ENCODE measurements around the gene CALY. TPM values are rescaled to one million over a fixed set of nuclear protein-coding genes. Genes with fewer than 3 reads are reported as not detected.

CALY gene
- total RNA-seq, 1 experiment from 2014 or later = not detected

GRCh38 chr10:133379152-133379800 is 42.6 kb upstream of the CALY start, which contains the start of gene PAOX:
Gene PAOX (plus strand): TSS chr10:133379262. CDS start chr10:133379317, 55 bp downstream.
- ChIA-PET POLR2A (ENCODE audit: low non-redundant PET) (no interaction called here), CTCF (no interaction called here)
- no TSS peak for BruUV-seq (replicated peaks)
- no peak for TF ChIP-seq EZH2 (IDR thresholded peaks at IDR 0.05; ENCODE audit: borderline replicate concordance, low read depth, low read length, poor library complexity, severe bottlenecking)
- no peak for TF ChIP-seq CTCF (conservative IDR thresholded peaks at IDR 0.05; ENCODE audit: low read depth, low read length)
- Histone ChIP-seq H3K27me3 (replicated peaks; ENCODE audit: insufficient read depth, low read depth, low read length, poor library complexity) (no peaks in the 10 kb centered on the region), H3K4me1 (ENCODE audit: insufficient read depth, low read length, poor library complexity, severe bottlenecking) (peaks cover 5% of the 10 kb centered on the region), H3K27ac (ENCODE audit: low read depth, low read length, poor library complexity, severe bottlenecking) (no peak within 1 kb of the TSS), H3K4me3 (ENCODE audit: low read depth, low read length, poor library complexity, severe bottlenecking) (peak within 1 kb of the TSS; percentile 64), H3K9me3 (ENCODE audit: low read depth, low read length, poor library complexity, severe bottlenecking) (no peaks in the 10 kb centered on the region), H3K36me3 (ENCODE audit: insufficient read depth, low read length, poor library complexity, severe bottlenecking) (no peaks in the 10 kb centered on the region)
- DNase-seq (ENCODE audit: low spot score) = no peak
- intact Hi-C loops (cut with micrococcal nuclease; ENCODE audit: unreplicated experiment) = no loop called here

GRCh38 chr10:133378251-133379096 is 41.8 kb upstream of the CALY start:
- TF ChIP-seq CTCF (conservative IDR thresholded peaks at IDR 0.05; ENCODE audit: low read depth, low read length) (no peak), EZH2 (IDR thresholded peaks at IDR 0.05; ENCODE audit: borderline replicate concordance, low read depth, low read length, poor library complexity, severe bottlenecking) (no peak)
- Histone ChIP-seq H3K27me3 (replicated peaks; ENCODE audit: insufficient read depth, low read depth, low read length, poor library complexity) (no peaks in the 10 kb centered on the region), H3K4me1 (ENCODE audit: insufficient read depth, low read length, poor library complexity, severe bottlenecking) (peaks cover 5% of the 10 kb centered on the region), H3K36me3 (ENCODE audit: insufficient read depth, low read length, poor library complexity, severe bottlenecking) (no peaks in the 10 kb centered on the region), H3K9me3 (ENCODE audit: low read depth, low read length, poor library complexity, severe bottlenecking) (no peaks in the 10 kb centered on the region), H3K4me3 (ENCODE audit: low read depth, low read length, poor library complexity, severe bottlenecking) (peak overlapping the region; percentile 64), H3K27ac (ENCODE audit: low read depth, low read length, poor library complexity, severe bottlenecking) (no peak overlapping the region)
- BruUV-seq (replicated peaks) = no TSS peak
- POLR2A ChIA-PET (ENCODE audit: low non-redundant PET) = no interaction called here
- intact Hi-C loops (cut with micrococcal nuclease; ENCODE audit: unreplicated experiment) = no loop called here
- CTCF ChIA-PET = no interaction called here
- peak; percentile 70 for DNase-seq (ENCODE audit: low spot score)

GRCh38 chr10:133377818-133378250 is 41.1 kb upstream of the CALY start:
- Histone ChIP-seq H3K4me3 (ENCODE audit: low read depth, low read length, poor library complexity, severe bottlenecking) (peak overlapping the region; percentile 64), H3K4me1 (ENCODE audit: insufficient read depth, low read length, poor library complexity, severe bottlenecking) (peaks cover 5% of the 10 kb centered on the region), H3K27ac (ENCODE audit: low read depth, low read length, poor library complexity, severe bottlenecking) (no peak overlapping the region), H3K36me3 (ENCODE audit: insufficient read depth, low read length, poor library complexity, severe bottlenecking) (no peaks in the 10 kb centered on the region), H3K27me3 (replicated peaks; ENCODE audit: insufficient read depth, low read depth, low read length, poor library complexity) (no peaks in the 10 kb centered on the region), H3K9me3 (ENCODE audit: low read depth, low read length, poor library complexity, severe bottlenecking) (no peaks in the 10 kb centered on the region)
- ChIA-PET POLR2A (ENCODE audit: low non-redundant PET) (no interaction called here), CTCF (no interaction called here)
- TF ChIP-seq CTCF (conservative IDR thresholded peaks at IDR 0.05; ENCODE audit: low read depth, low read length) = no peak
- TF ChIP-seq EZH2 (IDR thresholded peaks at IDR 0.05; ENCODE audit: borderline replicate concordance, low read depth, low read length, poor library complexity, severe bottlenecking) = no peak
- BruUV-seq (replicated peaks) = no TSS peak
- intact Hi-C loops (cut with micrococcal nuclease; ENCODE audit: unreplicated experiment) = no loop called here
- no peak for DNase-seq (ENCODE audit: low spot score)
